ENCODE results near the gene RAB13. TPM values are rescaled to one million over a fixed set of nuclear protein-coding genes. Genes with fewer than 3 reads are reported as not detected.

Gene RAB13
- total and polyA plus RNA-seq, 9 donors = 21.5 to 109 (median 85.1) TPM

GRCh38 chr1:153958111-153958960, 27.8 kb downstream of the RAB13 start, which contains the start of gene CRTC2:
TSS of gene CRTC2 (minus strand) at chr1:153958612. CDS start at chr1:153958497, 115 bp downstream.
- Histone ChIP-seq H3K27ac (ENCODE audit: low read length) (peak within 1 kb of the TSS; percentile 93), H3K4me3 (ENCODE audit: low read length) (peak within 1 kb of the TSS; percentile 92), H3K4me1 (ENCODE audit: control insufficient read depth, insufficient read depth, low read length) (peaks cover 41% of the 10 kb centered on the region), H3K36me3 (ENCODE audit: control insufficient read depth, insufficient read depth, low read length) (peaks cover 37% of the 10 kb centered on the region), H3K27me3 (ENCODE audit: control insufficient read depth, insufficient read depth, low read length) (no peaks in the 10 kb centered on the region), H3K9me3 (replicated peaks; ENCODE audit: control insufficient read depth, low read depth, low read length) (no peaks in the 10 kb centered on the region)
- WGBS (ENCODE audit: insufficient coverage) = under 1% methylated on average over 61 of the region's 75 CpGs
- peak; percentile 100 for DNase-seq

- WGBS (ENCODE audit: insufficient coverage) = 0% methylated on average over 9 of the region's 13 CpGs
- no peaks in the 10 kb centered on the region for H3K27me3 ChIP-seq (ENCODE audit: control insufficient read depth, insufficient read depth, low read length)
Measured at GRCh38 chr1:153957744-153958110, 28.4 kb downstream of the RAB13 start.

GRCh38 chr1:153956997-153957715, 29.0 kb downstream of the RAB13 start:
- Histone ChIP-seq H3K36me3 (ENCODE audit: control insufficient read depth, insufficient read depth, low read length) (peaks cover 46% of the 10 kb centered on the region), H3K4me1 (ENCODE audit: control insufficient read depth, insufficient read depth, low read length) (peaks cover 33% of the 10 kb centered on the region)
- WGBS (ENCODE audit: insufficient coverage) = no CpG with 5 or more reads among the region's 6 CpGs

More at GRCh38 chr1:153957744-153958110, 28.4 kb downstream of the RAB13 start:
- H3K27ac ChIP-seq (ENCODE audit: low read length) = peak overlapping the region; percentile 86
- H3K9me3 ChIP-seq (replicated peaks; ENCODE audit: control insufficient read depth, low read depth, low read length) = no peaks in the 10 kb centered on the region
- no peak for DNase-seq
- H3K4me1 ChIP-seq (ENCODE audit: control insufficient read depth, insufficient read depth, low read length) = peaks cover 38% of the 10 kb centered on the region
- H3K36me3 ChIP-seq (ENCODE audit: control insufficient read depth, insufficient read depth, low read length) = peaks cover 41% of the 10 kb centered on the region
- H3K4me3 ChIP-seq (ENCODE audit: low read length) = peak overlapping the region; percentile 92

DNA sequence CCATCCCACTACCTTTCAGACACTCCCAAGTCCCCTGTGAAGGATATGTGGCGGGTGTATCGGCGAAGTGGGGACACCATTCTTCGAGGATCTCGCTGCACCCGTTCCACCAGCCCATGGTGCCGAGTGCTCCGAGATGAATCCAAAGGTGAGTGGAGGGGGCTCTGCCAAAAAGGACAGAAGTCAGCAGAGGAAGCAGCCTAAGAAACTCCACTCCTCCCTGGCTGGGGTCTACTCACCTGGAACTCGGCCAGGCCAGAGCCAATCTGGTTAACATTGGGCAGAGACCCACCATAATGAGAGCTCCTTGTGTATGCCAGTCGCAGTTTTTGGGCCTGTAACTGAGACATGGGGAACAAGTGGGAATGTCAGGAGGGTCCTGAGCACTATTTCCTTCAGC, 31.3 kb downstream of the RAB13 start:
- no peak for DNase-seq
- WGBS (ENCODE audit: insufficient coverage) = 92% methylated on average over 7 of the region's 10 CpGs
- no peak overlapping the region for H3K27ac ChIP-seq (ENCODE audit: low read length)

More at GRCh38 chr1:153956997-153957715, 29.0 kb downstream of the RAB13 start:
- Histone ChIP-seq H3K27me3 (ENCODE audit: control insufficient read depth, insufficient read depth, low read length) (no peaks in the 10 kb centered on the region), H3K9me3 (replicated peaks; ENCODE audit: control insufficient read depth, low read depth, low read length) (no peaks in the 10 kb centered on the region), H3K4me3 (ENCODE audit: low read length) (peak overlapping the region; percentile 92), H3K27ac (ENCODE audit: low read length) (no peak overlapping the region)
- no peak for DNase-seq

GRCh38 chr1:153953859-153954365, 32.2 kb downstream of the RAB13 start:
- H3K27ac ChIP-seq (ENCODE audit: low read length) = no peak overlapping the region
- 90% methylated on average over 2 of the region's 4 CpGs for WGBS (ENCODE audit: insufficient coverage)
- peaks cover 53% of the 10 kb centered on the region for H3K36me3 ChIP-seq (ENCODE audit: control insufficient read depth, insufficient read depth, low read length)
- no peak overlapping the region for H3K4me3 ChIP-seq (ENCODE audit: low read length)
- no peak for DNase-seq
- H3K9me3 ChIP-seq (replicated peaks; ENCODE audit: control insufficient read depth, low read depth, low read length) = no peaks in the 10 kb centered on the region
- peaks cover 16% of the 10 kb centered on the region for H3K4me1 ChIP-seq (ENCODE audit: control insufficient read depth, insufficient read depth, low read length)
- no peaks in the 10 kb centered on the region for H3K27me3 ChIP-seq (ENCODE audit: control insufficient read depth, insufficient read depth, low read length)

More for the DNA sequence above, 31.3 kb downstream of the RAB13 start:
- H3K4me1 ChIP-seq (ENCODE audit: control insufficient read depth, insufficient read depth, low read length) = peaks cover 23% of the 10 kb centered on the region
- peaks cover 52% of the 10 kb centered on the region for H3K36me3 ChIP-seq (ENCODE audit: control insufficient read depth, insufficient read depth, low read length)
- H3K9me3 ChIP-seq (replicated peaks; ENCODE audit: control insufficient read depth, low read depth, low read length) = no peaks in the 10 kb centered on the region
- no peak overlapping the region for H3K4me3 ChIP-seq (ENCODE audit: low read length)
- H3K27me3 ChIP-seq (ENCODE audit: control insufficient read depth, insufficient read depth, low read length) = no peaks in the 10 kb centered on the region

DNA sequence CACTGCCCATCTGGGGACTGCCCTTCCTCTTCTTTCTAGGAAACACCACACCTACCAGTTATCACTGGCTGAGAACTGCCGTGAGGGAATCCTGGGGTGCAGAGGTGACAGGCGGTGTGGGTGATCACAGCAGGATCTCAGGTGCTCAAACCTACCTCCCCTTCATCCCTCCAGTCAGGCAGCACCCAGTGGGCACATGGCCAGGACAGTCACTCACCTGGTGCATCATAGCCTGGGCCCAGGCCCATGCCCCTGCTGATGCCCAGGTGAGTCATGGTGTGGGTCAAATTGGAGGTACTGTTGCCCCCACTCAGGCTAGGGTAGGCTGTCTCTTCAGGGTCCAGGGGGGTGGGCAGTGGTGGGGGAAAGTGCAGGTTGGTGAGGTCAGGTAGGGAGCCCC, 34.3 kb downstream of the RAB13 start:
- Histone ChIP-seq H3K4me1 (ENCODE audit: control insufficient read depth, insufficient read depth, low read length) (peaks cover 6% of the 10 kb centered on the region), H3K27ac (ENCODE audit: low read length) (no peak overlapping the region), H3K36me3 (ENCODE audit: control insufficient read depth, insufficient read depth, low read length) (peaks cover 67% of the 10 kb centered on the region), H3K9me3 (replicated peaks; ENCODE audit: control insufficient read depth, low read depth, low read length) (no peaks in the 10 kb centered on the region), H3K27me3 (ENCODE audit: control insufficient read depth, insufficient read depth, low read length) (no peaks in the 10 kb centered on the region), H3K4me3 (ENCODE audit: low read length) (no peak overlapping the region)
- DNase-seq = no peak
- WGBS (ENCODE audit: insufficient coverage) = 80% methylated on average over 1 of the region's 2 CpGs

DNA sequence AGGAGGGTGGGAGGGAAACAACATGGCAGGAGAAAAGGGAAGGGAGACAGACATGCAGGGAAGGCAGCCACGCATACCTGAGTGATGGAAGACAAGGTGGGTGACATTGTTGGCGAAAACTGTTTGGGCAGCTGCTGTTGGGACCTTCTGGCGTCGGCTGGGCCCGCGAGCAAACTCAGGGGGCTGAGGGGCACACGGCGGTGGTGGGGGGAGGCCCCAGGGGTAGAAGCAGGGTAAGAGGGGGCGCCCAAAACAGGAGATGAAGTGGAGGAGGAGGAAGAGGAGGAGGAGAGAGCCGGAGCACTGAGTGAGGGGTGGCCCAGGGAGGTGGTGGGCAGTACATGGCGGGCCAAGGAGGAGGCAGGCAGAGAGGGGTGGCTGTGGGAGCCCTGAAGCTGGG, 35.0 kb downstream of the RAB13 start:
- 95% methylated on average over 11 of the region's 11 CpGs for WGBS (ENCODE audit: insufficient coverage)
- H3K36me3 ChIP-seq (ENCODE audit: control insufficient read depth, insufficient read depth, low read length) = peaks cover 67% of the 10 kb centered on the region
- no peak overlapping the region for H3K27ac ChIP-seq (ENCODE audit: low read length)
- DNase-seq = no peak
- peaks cover 4% of the 10 kb centered on the region for H3K4me1 ChIP-seq (ENCODE audit: control insufficient read depth, insufficient read depth, low read length)
- no peaks in the 10 kb centered on the region for H3K27me3 ChIP-seq (ENCODE audit: control insufficient read depth, insufficient read depth, low read length)
- H3K4me3 ChIP-seq (ENCODE audit: low read length) = no peak overlapping the region
- no peaks in the 10 kb centered on the region for H3K9me3 ChIP-seq (replicated peaks; ENCODE audit: control insufficient read depth, low read depth, low read length)

- H3K4me1 ChIP-seq (ENCODE audit: control insufficient read depth, insufficient read depth, low read length) = peaks cover 17% of the 10 kb centered on the region
- peak within 1 kb of the TSS; percentile 95 for H3K27ac ChIP-seq (ENCODE audit: low read length)
- H3K9me3 ChIP-seq (replicated peaks; ENCODE audit: control insufficient read depth, low read depth, low read length) = no peaks in the 10 kb centered on the region
- H3K36me3 ChIP-seq (ENCODE audit: control insufficient read depth, insufficient read depth, low read length) = peaks cover 61% of the 10 kb centered on the region
- 13% methylated on average over 19 of the region's 28 CpGs for WGBS (ENCODE audit: insufficient coverage)
- H3K4me3 ChIP-seq (ENCODE audit: low read length) = peak within 1 kb of the TSS; percentile 71
- H3K27me3 ChIP-seq (ENCODE audit: control insufficient read depth, insufficient read depth, low read length) = no peaks in the 10 kb centered on the region
- DNase-seq = peak; percentile 91
Measured at GRCh38 chr1:153946622-153947241, 39.4 kb downstream of the RAB13 start, which contains the start of gene DENND4B. TSS of gene DENND4B (minus strand) at chr1:153946718. CDS start at chr1:153944374, 2,344 bp downstream.

GRCh38 chr1:153945795-153946621, 40.1 kb downstream of the RAB13 start:
- peaks cover 61% of the 10 kb centered on the region for H3K36me3 ChIP-seq (ENCODE audit: control insufficient read depth, insufficient read depth, low read length)
- WGBS (ENCODE audit: insufficient coverage) = under 1% methylated on average over 79 of the region's 95 CpGs
- peaks cover 17% of the 10 kb centered on the region for H3K4me1 ChIP-seq (ENCODE audit: control insufficient read depth, insufficient read depth, low read length)

More at GRCh38 chr1:153945795-153946621, 40.1 kb downstream of the RAB13 start:
- peak; percentile 89 for DNase-seq
- Histone ChIP-seq H3K4me3 (ENCODE audit: low read length) (peak overlapping the region; percentile 71), H3K27ac (ENCODE audit: low read length) (peak overlapping the region; percentile 95), H3K9me3 (replicated peaks; ENCODE audit: control insufficient read depth, low read depth, low read length) (no peaks in the 10 kb centered on the region), H3K27me3 (ENCODE audit: control insufficient read depth, insufficient read depth, low read length) (no peaks in the 10 kb centered on the region)

Data from muscle of leg (tissue), 11 donors.